K562 (cell line): Measurements from ENCODE around the gene DIS3L2. TPM values are rescaled to one million over a fixed set of nuclear protein-coding genes. Genes with fewer than 3 reads are reported as not detected.

Experiments used
- ATAC-seq: fragments of 200-7000 bp; cut with Tn5 transposase; 3 replicates; pipeline ENCODE4 v1.9.1; 2020; ENCODE audit warnings: moderate library complexity
- BruUV-seq: library from RNA; stranded (reverse); fragments of 400-500 nt; replicated peaks from 2 replicates; lab custom pipeline; 2021; lab: Mats Ljungman, UMichigan
- CTCF ChIA-PET: fragments of 300-600 bp; formaldehyde crosslinking; extraction: SDS; loops from one replicate; lab custom pipeline; 2021; ENCODE audit warnings: low intra/inter-chr PET ratio; lab: Yijun Ruan, JAX
- POLR2A ChIA-PET: fragments of 300-600, 350-650 bp; sonication (Branson Sonifier 250); formaldehyde crosslinking; extraction: SDS; loops from one replicate; lab custom pipeline; 2021; ENCODE audit warnings: antibody characterized with exemption, inconsistent platforms; lab: Yijun Ruan, JAX
- DNase-seq, 4 experiments: peaks; one replicate each; pipeline versions ENCODE4 v3.0.0 to v3.0.0-alpha.2; 2011 to 2018; ENCODE audit warnings: low spot score in 3 of 4, mixed read lengths in 3 of 4; ENCODE audit errors: extremely low read depth in 1 of 4
- FAIRE-seq: peaks from 2 replicates; lab custom pipeline; 2011; peaks lifted over from hg19 to GRCh38; lab: Jason Lieb, UNC
- H2AFZ ChIP-seq: 2 replicates; pipeline ENCODE4 v1.6.0; 2011; ENCODE audit warnings: low read depth, low read length, control low read depth, inconsistent platforms
- H3K27ac ChIP-seq: fragments of 200-600 bp; 3 replicates; pipeline ENCODE4 v1.8.0; 2011; ENCODE audit warnings: low read depth, mild to moderate bottlenecking, control low read depth, inconsistent platforms, low read length, moderate library complexity, mixed read lengths; ENCODE audit errors: extremely low read depth
- H3K27me3 ChIP-seq, 2 experiments: fragments of 300-600 bp in 1 of 2; 2 replicates in 1 of 2; 3 replicates in 1 of 2; pipeline versions ENCODE4 v1.6.0 to v1.8.0; 2011; ENCODE audit warnings: inconsistent platforms in 2 of 2, low read length in 2 of 2, mild to moderate bottlenecking in 1 of 2, mixed read lengths in 1 of 2, moderate library complexity in 1 of 2; ENCODE audit not compliant: control insufficient read depth in 2 of 2, insufficient read depth in 2 of 2
- H3K36me3 ChIP-seq: fragments of 300-600 bp; 3 replicates; pipeline ENCODE4 v1.8.0; 2011; ENCODE audit warnings: mild to moderate bottlenecking, low read length, inconsistent platforms; ENCODE audit not compliant: control insufficient read depth, insufficient read depth
- H3K4me1 ChIP-seq, 2 experiments: fragments of 200-600 bp in 1 of 2; replicated peaks in 1 of 2; 2 replicates in 1 of 2; 3 replicates in 1 of 2; pipeline versions ENCODE4 v1.5.1 to v1.8.0; 2011; ENCODE audit warnings: inconsistent platforms in 2 of 2, low read length in 2 of 2, mild to moderate bottlenecking in 1 of 2, mixed read lengths in 1 of 2, moderate library complexity in 1 of 2; ENCODE audit not compliant: control insufficient read depth in 2 of 2, insufficient read depth in 2 of 2
- H3K4me2 ChIP-seq: 2 replicates; pipeline ENCODE4 v1.6.1; 2011; ENCODE audit warnings: low read length, control low read depth, inconsistent platforms, mixed read lengths; ENCODE audit not compliant: insufficient read depth
- H3K4me3 ChIP-seq: fragments of 200-600 bp; sonication (generic), shearing (Covaris generic); 2 replicates; pipeline ENCODE4 v1.5.1; 2016; ENCODE audit warnings: control low read depth, inconsistent platforms
- H3K79me2 ChIP-seq: fragments of 200-600 bp; 3 replicates; pipeline ENCODE4 v1.8.0; 2011; ENCODE audit warnings: low read length, inconsistent platforms; ENCODE audit not compliant: control insufficient read depth, insufficient read depth
- H3K9ac ChIP-seq, 2 experiments: 2 replicates each; pipeline versions ENCODE4 v1.6.0 to v1.6.1; 2011; ENCODE audit warnings: low read depth in 2 of 2, low read length in 2 of 2, control low read depth in 1 of 2, inconsistent platforms in 1 of 2, mild to moderate bottlenecking in 1 of 2, mixed read lengths in 1 of 2; ENCODE audit not compliant: insufficient read depth in 1 of 2
- H3K9me1 ChIP-seq: one replicate; pipeline ENCODE4 v1.6.0; 2011; ENCODE audit warnings: inconsistent platforms, mild to moderate bottlenecking, low read length, moderate library complexity; ENCODE audit not compliant: control insufficient read depth, insufficient read depth
- H3K9me3 ChIP-seq: replicated peaks from 2 replicates; pipeline ENCODE4 v1.5.1; 2011; ENCODE audit warnings: low read depth, low read length, inconsistent platforms; ENCODE audit not compliant: control insufficient read depth, insufficient read depth
- H4K20me1 ChIP-seq: replicated peaks from 2 replicates; pipeline ENCODE4 v1.6.1; 2011; ENCODE audit warnings: low read length, inconsistent platforms, mixed read lengths; ENCODE audit not compliant: control insufficient read depth, insufficient read depth
- BMI1 ChIP-seq: fragments of 150-350 bp; IDR thresholded peaks from 2 replicates; pipeline ENCODE4 v1.6.1; 2014; ENCODE audit warnings: low read length
- CCAR2 ChIP-seq: fragments of 200-400 bp; formaldehyde crosslinking; IDR thresholded peaks from 2 replicates; pipeline ENCODE4 v1.6.1; 2017; ENCODE audit warnings: mild to moderate bottlenecking, low read depth, low read length
- E2F3 ChIP-seq: fragments of 250-450 bp; sonication (Bioruptor Pico); IDR thresholded peaks from 2 replicates; pipeline ENCODE4 v1.4.0; 2020; ENCODE audit warnings: mild to moderate bottlenecking
- FIP1L1 ChIP-seq: fragments of 200-400 bp; formaldehyde crosslinking; IDR thresholded peaks from 2 replicates; pipeline ENCODE4 v1.6.1; 2018; ENCODE audit warnings: mild to moderate bottlenecking, low read depth, low read length; ENCODE audit not compliant: poor library complexity, severe bottlenecking
- IRF9 ChIP-seq: fragments of 450-650 bp; IDR thresholded peaks from 2 replicates; pipeline ENCODE4 v1.6.1; 2016; ENCODE audit warnings: missing biosample characterization, missing genetic modification characterization
- LARP7 ChIP-seq: fragments of 450-650 bp; IDR thresholded peaks from 2 replicates; pipeline ENCODE4 v1.6.1; 2016
- NKRF ChIP-seq: fragments of 450-650 bp; IDR thresholded peaks from 2 replicates; pipeline ENCODE4 v1.6.1; 2016; ENCODE audit warnings: borderline replicate concordance
- PATZ1 ChIP-seq: fragments of 250-450 bp; sonication (Bioruptor Pico); IDR thresholded peaks from 2 replicates; pipeline ENCODE4 v1.5.0; 2020; ENCODE audit warnings: mild to moderate bottlenecking, borderline replicate concordance
- RBM15 ChIP-seq: fragments of 200-400 bp; formaldehyde crosslinking; IDR thresholded peaks from 2 replicates; pipeline ENCODE4 v1.6.1; 2018; ENCODE audit warnings: mild to moderate bottlenecking, low read length, moderate library complexity; ENCODE audit not compliant: insufficient read depth
- SREBF2 ChIP-seq: sonication (generic); formaldehyde crosslinking; IDR thresholded peaks from 2 replicates; pipeline ENCODE4 v1.4.0; 2020; ENCODE audit warnings: mild to moderate bottlenecking, missing genetic modification reagents
- TAL1 ChIP-seq: fragments of 450-650 bp; IDR thresholded peaks from 2 replicates; pipeline ENCODE4 v1.6.1; 2016; ENCODE audit warnings: mild to moderate bottlenecking
- TCFL5 ChIP-seq: fragments of 250-450 bp; sonication (Bioruptor Pico); conservative IDR thresholded peaks from 2 replicates; pipeline ENCODE4 v1.6.1; 2021; ENCODE audit warnings: mild to moderate bottlenecking, moderate library complexity, matching md5 sums
- ZKSCAN1 ChIP-seq: fragments of 150-350 bp; IDR thresholded peaks from 2 replicates; pipeline ENCODE4 v1.6.1; 2016; ENCODE audit warnings: low read depth, low read length
- ZNF121 ChIP-seq: sonication (generic); formaldehyde crosslinking; conservative IDR thresholded peaks from 2 replicates; pipeline ENCODE4 v1.8.0; 2022; ENCODE audit warnings: missing genetic modification reagents
- ZNF431 ChIP-seq: sonication (generic); formaldehyde crosslinking; IDR thresholded peaks from 2 replicates; pipeline ENCODE4 v1.8.0; 2022; ENCODE audit warnings: mild to moderate bottlenecking, missing genetic modification reagents
- ZNF436 ChIP-seq: fragments of 250-450, 450-650 bp; sonication (Bioruptor Pico); formaldehyde crosslinking; IDR thresholded peaks from 2 replicates; pipeline ENCODE4 v1.7.0; 2020; ENCODE audit warnings: mild to moderate bottlenecking
- ZNF444 ChIP-seq: fragments of 250-450 bp; sonication (Bioruptor Pico); IDR thresholded peaks from 2 replicates; pipeline ENCODE4 v1.4.0; 2020; ENCODE audit warnings: mild to moderate bottlenecking, moderate library complexity
- ZNF561 ChIP-seq: fragments of 450-650 bp; formaldehyde crosslinking; conservative IDR thresholded peaks from 2 replicates; pipeline ENCODE4 v1.4.0; 2020; ENCODE audit warnings: mild to moderate bottlenecking, moderate library complexity
- ZNF668 ChIP-seq: fragments of 250-450 bp; sonication (Bioruptor Pico); IDR thresholded peaks from 2 replicates; pipeline ENCODE4 v1.8.0; 2022; ENCODE audit warnings: mild to moderate bottlenecking, inconsistent platforms
- ZNF778 ChIP-seq: fragments of 450-650 bp; formaldehyde crosslinking; IDR thresholded peaks from 2 replicates; pipeline ENCODE4 v1.4.0; 2020; ENCODE audit warnings: mild to moderate bottlenecking, moderate library complexity
- WGBS: fragments of 100-300 bp; shearing (Covaris generic); methylation state at CpG from one replicate; pipeline ENCODE4 v1.1.6; 2016; ENCODE audit warnings: low coverage, mixed read lengths; ENCODE audit not compliant: insufficient coverage; ENCODE audit errors: missing lambda C conversion rate; 5-methylcytosine and 5-hydroxymethylcytosine counted together
- in situ Hi-C: fragments of 300-500 bp; cut with MboI; formaldehyde crosslinking; loops from 4 replicates; pipeline ENCODE4 v1.15.0; 2018; ENCODE audit warnings: inconsistent platforms, mixed read lengths
- intact Hi-C: fragments of 100-400 bp; cut with micrococcal nuclease; formaldehyde crosslinking; loops from 2 replicates; pipeline ENCODE4 v1.14.2; 2022
- polyA plus RNA-seq, 8 experiments: library from polyadenylated mRNA; depleted of rRNA in 4 of 8; stranded (reverse) in 5 of 8; unstranded in 3 of 8; fragments of >200 nt; fragmentation: Nextera tagmentation in 2 of 8; fragmentation: Illumina TruSeq in 1 of 8; extraction: Ambion mirVana in 2 of 8; extraction: Trizol in 1 of 8; gene quantifications; 2 replicates each; pipeline versions ENCODE4 v1.2.1 to v1.2.3, GENCODE V29; 2011 to 2014; ENCODE audit warnings: inconsistent platforms in 1 of 8, missing spikeins in 1 of 8
- total RNA-seq, 7 experiments: library from RNA; depleted of rRNA in 6 of 7; stranded (reverse); fragments of >200 nt in 6 of 7; fragmentation: Illumina TruSeq in 2 of 7; extraction: Trizol in 2 of 7; gene quantifications; 2 replicates each; pipeline versions ENCODE4 v1.2.1 to v1.2.3, GENCODE V29; 2011 to 2021; ENCODE audit warnings: low replicate concordance in 1 of 7

DIS3L2 gene
- total and polyA plus RNA-seq, 9 of the 15 experiments (the other 6 are each of a cell fraction or from before 2014, with no cell fraction given), result 1.5 to 19.2 (median 11.2) TPM

- no peak for TF ChIP-seq SREBF2 (CRISPR knock-in tag)
- TF ChIP-seq TAL1, result no peak
- TF ChIP-seq BMI1, result no peak
- no peak for TF ChIP-seq LARP7
- TF ChIP-seq ZNF561, result no peak
- no peak for TF ChIP-seq NKRF
Measured at GRCh38 chr2:232278534-232278933, 317.0 kb downstream of the DIS3L2 start (continued).

- no peak for ATAC-seq
- H3K9me1 ChIP-seq, result no peaks in the 10 kb centered on the region
- no peak overlapping the region for H2AFZ ChIP-seq
- 100% methylated on average over 1 of the region's 1 CpG for WGBS
- intact Hi-C loops, result no loop called here
- POLR2A ChIA-PET, result no interaction called here
- H3K36me3 ChIP-seq, result no peaks in the 10 kb centered on the region
- H3K4me2 ChIP-seq, result no peak overlapping the region
- no peaks in the 10 kb centered on the region for H3K79me2 ChIP-seq
- H3K9ac ChIP-seq, result no peak overlapping the region
- DNase-seq, result no peak
- H3K4me3 ChIP-seq, result no peak overlapping the region
- no TSS peak for BruUV-seq
- no peaks in the 10 kb centered on the region for H3K4me1 ChIP-seq
- no peaks in the 10 kb centered on the region for H3K27me3 ChIP-seq
- in situ Hi-C loops, result no loop called here
- FAIRE-seq, result no peak
- H4K20me1 ChIP-seq, result no peaks in the 10 kb centered on the region
- no peak overlapping the region for H3K27ac ChIP-seq
- CTCF ChIA-PET, result no interaction called here
- H3K9me3 ChIP-seq, result no peaks in the 10 kb centered on the region
- no peak for TF ChIP-seq FIP1L1
- TF ChIP-seq ZNF444, result no peak
- TF ChIP-seq ZNF431 (CRISPR knock-in tag), result no peak
- no peak for TF ChIP-seq RBM15
- no peak for TF ChIP-seq E2F3
- no peak for TF ChIP-seq ZNF778 (CRISPR knock-in tag)
- TF ChIP-seq CCAR2, result no peak
- TF ChIP-seq TCFL5 (CRISPR knock-in tag), result no peak
- no peak for TF ChIP-seq ZKSCAN1
- TF ChIP-seq ZNF668 (CRISPR knock-in tag), result no peak
- TF ChIP-seq PATZ1 (CRISPR knock-in tag), result no peak
- no peak for TF ChIP-seq IRF9 (tag)
- no peak for TF ChIP-seq BMI1
- TF ChIP-seq ZNF121, result no peak
- TF ChIP-seq ZNF436 (CRISPR knock-in tag), result no peak
Measured at GRCh38 chr2:232280341-232280740, 318.8 kb downstream of the DIS3L2 start.
